ENCODE measurements around the gene ANTXRL. TPM values are rescaled to one million over a fixed set of nuclear protein-coding genes. Genes with fewer than 3 reads are reported as not detected.
"Not testable (repeated sequence)": the region's sequence is repeated elsewhere in the genome, so short reads cannot be mapped to it uniquely, and the experiment has no call there.

ANTXRL gene
- total RNA-seq, 1 donor from 2014 or later: not detected

DNA sequence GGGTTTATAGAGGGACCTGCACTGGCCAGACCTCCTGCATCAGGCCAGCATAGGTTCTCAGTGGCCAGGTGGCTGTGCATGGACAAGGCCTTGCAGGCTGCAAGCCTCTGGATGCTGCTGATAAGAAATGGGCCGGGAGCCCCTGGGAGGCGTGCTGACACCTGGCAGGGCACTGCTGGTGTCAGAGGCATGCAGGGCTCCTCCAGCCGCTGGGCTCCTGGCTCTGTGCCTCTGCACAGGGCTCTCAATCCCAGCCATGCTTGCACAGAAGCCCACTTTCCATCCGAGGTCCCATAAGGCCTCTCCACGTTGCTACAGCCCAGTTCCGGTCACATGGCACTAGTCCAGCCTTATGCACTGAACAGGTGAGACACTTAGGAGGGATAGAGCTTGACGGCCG, 27.3 kb downstream of the ANTXRL start:
- ATAC-seq (ENCODE audit: poor library complexity) (no peak), DNase-seq (no peak)
- intact Hi-C loops (cut with DNase I): no loop called here

DNA sequence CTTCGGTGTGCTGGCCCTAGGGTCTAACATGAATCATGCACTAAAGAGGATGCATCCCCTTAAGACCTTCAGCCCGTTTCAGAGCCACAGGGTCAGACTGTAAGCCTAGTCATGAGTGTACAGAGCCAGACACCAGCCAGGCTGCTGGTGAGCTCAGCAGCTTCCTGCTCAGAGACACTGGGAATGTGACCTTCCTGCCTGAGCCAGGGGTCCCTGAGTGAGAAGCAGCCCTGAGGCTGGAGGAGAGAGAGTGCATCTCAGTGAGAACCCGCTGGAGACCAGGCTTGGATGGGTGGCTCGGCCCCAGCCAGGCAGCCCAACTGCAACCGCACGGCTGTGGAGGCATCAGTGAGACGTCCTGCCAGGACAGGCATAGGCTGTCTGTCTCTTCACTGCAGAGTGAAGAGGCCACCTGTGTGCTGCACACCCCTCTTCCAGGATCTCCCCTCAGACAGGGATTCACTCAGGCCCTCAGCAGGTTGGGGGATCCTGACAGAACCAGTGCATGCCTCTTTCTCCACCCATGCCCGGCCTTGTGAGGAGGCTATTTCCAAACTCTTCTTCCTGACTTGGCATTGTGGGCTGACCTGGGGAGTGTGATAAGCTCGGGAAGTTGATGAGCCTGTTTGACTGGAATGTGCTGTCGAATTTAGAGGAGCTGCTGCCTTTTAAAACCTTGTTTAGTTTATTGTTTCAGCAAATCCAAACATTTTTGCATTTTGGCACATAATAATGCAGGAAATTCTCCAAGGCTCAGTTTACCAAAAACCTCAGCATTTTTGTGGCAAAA, 28.5 kb downstream of the ANTXRL start:
- DNase-seq; ATAC-seq (ENCODE audit: poor library complexity); intact Hi-C loops (cut with DNase I): not testable (repeated sequence)

GRCh38 chr10:46317370-46317769, 30.6 kb downstream of the ANTXRL start:
- ATAC-seq (ENCODE audit: poor library complexity): no peak
- DNase-seq: no peak
- intact Hi-C loops (cut with DNase I): no loop called here

GRCh38 chr10:46317889-46318288, 31.1 kb downstream of the ANTXRL start:
- ATAC-seq (ENCODE audit: poor library complexity): no peak
- intact Hi-C loops (cut with DNase I): no loop called here
- no peak for DNase-seq

GRCh38 chr10:46318799-46319198, 32.0 kb downstream of the ANTXRL start:
- DNase-seq (no peak), ATAC-seq (ENCODE audit: poor library complexity) (peak; percentile 90)
- intact Hi-C loops (cut with DNase I): no loop called here

- ATAC-seq (ENCODE audit: poor library complexity): no peak
- DNase-seq: no peak
- intact Hi-C loops (cut with DNase I): no loop called here
Measured at GRCh38 chr10:46319389-46319788, 32.6 kb downstream of the ANTXRL start.

GRCh38 chr10:46321770-46322169, 35.0 kb downstream of the ANTXRL start:
- no peak for ATAC-seq (ENCODE audit: poor library complexity)
- intact Hi-C loops (cut with DNase I): loop anchor here (10.0 kb wide), 1 partner anchor 97 kb away; no protein-coding TSS in a partner anchor
- no peak for DNase-seq

DNA sequence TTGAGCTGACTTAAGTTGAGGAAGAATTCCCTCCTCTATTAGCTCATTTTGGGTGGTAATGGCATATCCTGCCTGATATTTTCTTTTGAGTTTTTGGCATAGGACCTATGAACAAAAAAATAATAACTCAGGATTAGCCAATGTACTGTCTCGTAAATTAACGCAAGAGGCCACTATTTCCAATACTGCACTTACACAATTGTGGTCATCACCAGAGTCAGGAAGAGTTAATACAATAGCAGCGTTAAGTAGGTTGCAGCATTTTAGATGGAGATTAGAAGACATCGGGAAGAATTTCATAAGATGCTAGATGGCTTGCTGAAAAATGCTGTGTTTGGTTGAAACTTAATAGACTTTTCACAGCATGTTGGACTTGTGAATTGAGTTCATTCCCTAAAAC, 36.4 kb downstream of the ANTXRL start:
- DNase-seq: no peak
- intact Hi-C loops (cut with DNase I): loop anchor here (10.0 kb wide), 1 partner anchor 98 kb away; no protein-coding TSS in a partner anchor
- no peak for ATAC-seq (ENCODE audit: poor library complexity)

- peak; percentile 60 for ATAC-seq (ENCODE audit: poor library complexity)
- intact Hi-C loops (cut with DNase I): loop anchor here (10.0 kb wide), 1 partner anchor 100 kb away; no protein-coding TSS in a partner anchor
- DNase-seq: no peak
Measured at GRCh38 chr10:46325021-46325420, 38.2 kb downstream of the ANTXRL start.

DNA sequence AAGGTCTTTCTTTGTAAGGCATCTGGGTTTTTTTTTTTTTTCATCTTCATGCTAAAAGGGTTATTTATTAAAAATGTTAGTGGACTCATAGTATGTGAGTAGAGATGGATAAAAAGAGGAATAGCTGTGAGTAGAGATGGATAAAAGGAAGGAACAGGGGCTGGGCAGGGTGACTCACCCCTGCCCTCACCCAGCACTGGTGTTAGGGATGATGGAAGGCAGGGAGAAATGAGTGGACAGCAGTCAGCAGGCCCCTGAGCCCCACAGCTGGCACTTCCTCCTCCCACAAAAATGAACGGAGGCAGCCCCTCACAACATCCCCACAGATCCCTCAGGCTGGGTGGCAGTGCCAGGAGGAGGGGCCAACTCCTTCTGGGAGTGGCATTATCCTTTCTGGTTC, 39.3 kb downstream of the ANTXRL start:
- intact Hi-C loops (cut with DNase I): loop anchor here (10.0 kb wide), 1 partner anchor 101 kb away; no protein-coding TSS in a partner anchor
- DNase-seq: no peak
- no peak for ATAC-seq (ENCODE audit: poor library complexity)

- intact Hi-C loops (cut with DNase I): loop anchor here (10.0 kb wide), 1 partner anchor 102 kb away; no protein-coding TSS in a partner anchor
- ATAC-seq (ENCODE audit: poor library complexity): no peak
- DNase-seq: no peak
Measured at GRCh38 chr10:46326971-46327370, 40.2 kb downstream of the ANTXRL start.

- no peak for DNase-seq
- intact Hi-C loops (cut with DNase I): loop anchor here (10.0 kb wide), 1 partner anchor 103 kb away; no protein-coding TSS in a partner anchor
- ATAC-seq (ENCODE audit: poor library complexity): no peak
Measured at GRCh38 chr10:46327685-46328084, 40.9 kb downstream of the ANTXRL start.

- intact Hi-C loops (cut with DNase I): loop anchor here (10.0 kb wide), 1 partner anchor 104 kb away; no protein-coding TSS in a partner anchor
- ATAC-seq (ENCODE audit: poor library complexity) (no peak), DNase-seq (no peak)
Measured at GRCh38 chr10:46328853-46329689, 42.3 kb downstream of the ANTXRL start.

DNA sequence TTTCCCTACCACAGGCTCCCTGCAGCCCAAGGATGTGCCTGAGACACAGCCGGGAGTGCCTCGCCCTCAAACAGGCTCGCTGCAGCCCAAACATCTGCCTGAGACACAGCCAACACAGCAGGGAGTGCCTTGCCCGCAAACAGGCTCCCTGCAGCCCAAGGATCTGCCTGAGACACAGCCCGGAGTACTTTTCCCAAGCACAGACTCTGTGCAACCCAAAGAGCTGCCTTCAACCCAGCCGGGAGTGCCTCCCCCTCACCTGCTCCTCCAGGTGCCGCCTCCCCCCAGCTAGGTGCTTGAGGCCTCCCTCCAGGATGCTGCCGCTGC, 42.9 kb downstream of the ANTXRL start:
- peak; percentile 12 for DNase-seq
- ATAC-seq (ENCODE audit: poor library complexity): no peak
- intact Hi-C loops (cut with DNase I): loop anchor here (10.0 kb wide), 1 partner anchor 105 kb away; no protein-coding TSS in a partner anchor

DNA sequence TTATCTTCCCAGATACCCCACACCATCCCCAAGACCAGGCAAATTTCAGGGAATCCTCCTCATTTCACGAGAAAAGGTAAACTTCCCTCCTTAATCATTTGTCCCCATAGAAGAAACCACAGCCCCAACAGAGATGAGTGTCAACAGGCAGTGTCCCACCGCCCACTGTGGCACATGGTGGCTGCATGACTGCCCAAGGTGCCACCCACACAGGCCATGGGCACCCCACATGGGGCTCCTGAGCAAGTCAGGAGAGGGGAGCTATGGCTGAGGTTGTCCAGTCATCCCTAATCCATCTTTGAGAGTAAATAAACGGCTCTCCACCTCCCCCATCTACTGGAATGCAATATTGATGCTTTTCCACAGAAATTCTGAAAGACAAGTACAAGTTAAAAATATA, 44.1 kb downstream of the ANTXRL start:
- ATAC-seq (ENCODE audit: poor library complexity): no peak
- intact Hi-C loops (cut with DNase I): no loop called here
- no peak for DNase-seq

DNA sequence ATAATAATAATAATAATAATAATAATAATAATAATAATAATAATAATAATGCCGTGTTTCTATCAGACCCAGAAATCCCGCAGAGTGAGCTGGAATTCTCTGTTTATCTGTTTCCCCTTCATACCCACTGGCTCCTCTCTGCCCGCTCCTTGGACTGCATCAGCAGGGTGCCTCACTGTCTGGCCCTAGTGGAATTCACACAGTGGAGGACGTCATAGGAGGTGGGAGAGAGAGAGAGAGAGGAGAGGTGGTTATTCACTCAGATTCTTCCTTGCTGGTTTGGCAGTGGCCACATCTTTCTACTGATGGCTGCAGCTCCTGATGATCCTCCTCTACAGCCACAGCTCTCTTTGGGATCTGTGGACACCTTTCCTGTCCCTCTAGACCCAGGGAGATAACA, 78.7 kb downstream of the ANTXRL start:
- DNase-seq; ATAC-seq (ENCODE audit: poor library complexity); intact Hi-C loops (cut with DNase I): not testable (repeated sequence)

- DNase-seq; intact Hi-C loops (cut with DNase I); ATAC-seq (ENCODE audit: poor library complexity): not testable (repeated sequence)
Measured at GRCh38 chr10:46367209-46367608, 80.4 kb downstream of the ANTXRL start.

- DNase-seq: peak; percentile 35
- intact Hi-C loops (cut with DNase I); ATAC-seq (ENCODE audit: poor library complexity): not testable (repeated sequence)
Measured at GRCh38 chr10:46367666-46368240, 81.0 kb downstream of the ANTXRL start.

DNA sequence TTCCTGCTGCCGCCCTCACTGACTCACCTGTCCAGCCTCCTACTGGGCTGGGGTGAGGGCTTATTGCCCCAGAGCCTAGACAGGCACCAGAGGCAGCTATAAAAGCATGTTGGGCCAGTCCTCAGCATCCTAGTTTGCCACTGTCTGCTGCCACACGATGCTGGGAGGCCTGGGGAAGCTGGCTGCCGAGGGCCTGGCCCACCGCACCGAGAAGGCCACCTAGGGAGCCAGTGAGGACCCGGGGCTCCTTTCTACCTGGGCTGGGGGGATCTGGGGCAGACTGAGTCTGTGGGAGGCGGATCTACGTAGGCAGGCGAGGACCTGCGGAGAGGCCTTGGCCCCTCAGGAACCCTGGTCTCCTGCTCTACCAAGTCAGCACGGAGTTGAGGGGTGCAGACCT, 82.2 kb downstream of the ANTXRL start:
- DNase-seq; intact Hi-C loops (cut with DNase I): not testable (repeated sequence)

More for the DNA sequence above, 82.2 kb downstream of the ANTXRL start:
- not testable (repeated sequence) for ATAC-seq (ENCODE audit: poor library complexity)
